Erythroblast (primary cell): ENCODE measurements around the gene ADAMTS9.

Experiments used
- GATA1 ChIP-seq: IDR thresholded peaks from 2 replicates; pipeline ENCODE4 v1.6.1; 2011; ENCODE audit warnings: low read depth, mild to moderate bottlenecking, control low read depth, low read length, moderate library complexity
- POLR2A ChIP-seq: IDR thresholded peaks from 2 replicates; pipeline ENCODE4 v1.6.1; 2011; ENCODE audit warnings: mild to moderate bottlenecking, low read length

- TF ChIP-seq POLR2A: no peak
- TF ChIP-seq GATA1: no peak
These were observed 124.0 kb downstream of the ADAMTS9 start for GRCh38 chr3:64563751-64564150.
